ENCODE results near the gene TMCC3.

DNA sequence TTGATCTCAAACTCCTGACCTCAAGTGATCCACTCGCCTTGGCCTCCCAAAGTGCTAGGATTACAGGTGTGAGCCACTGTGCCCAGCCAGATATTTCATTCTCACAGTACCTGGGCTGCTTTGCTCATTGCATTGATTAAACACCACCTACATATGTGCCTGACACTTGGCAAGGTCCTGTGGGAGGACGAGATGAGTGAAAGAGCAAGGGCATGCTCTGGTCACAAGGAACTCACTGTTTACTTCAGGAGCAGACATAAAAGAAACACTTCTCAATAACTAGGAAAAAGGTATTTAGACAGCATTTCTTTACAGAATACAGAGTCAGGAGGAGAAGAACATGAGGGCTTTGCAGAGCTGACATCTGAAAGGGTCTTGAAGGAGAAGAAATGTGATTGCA, 91.7 kb downstream of the TMCC3 start:
- TF ChIP-seq TAF1 (IDR thresholded peaks at IDR 0.05; ENCODE audit: borderline replicate concordance, insufficient read depth, low read length) = no peak
- TF ChIP-seq, protein P1, sequence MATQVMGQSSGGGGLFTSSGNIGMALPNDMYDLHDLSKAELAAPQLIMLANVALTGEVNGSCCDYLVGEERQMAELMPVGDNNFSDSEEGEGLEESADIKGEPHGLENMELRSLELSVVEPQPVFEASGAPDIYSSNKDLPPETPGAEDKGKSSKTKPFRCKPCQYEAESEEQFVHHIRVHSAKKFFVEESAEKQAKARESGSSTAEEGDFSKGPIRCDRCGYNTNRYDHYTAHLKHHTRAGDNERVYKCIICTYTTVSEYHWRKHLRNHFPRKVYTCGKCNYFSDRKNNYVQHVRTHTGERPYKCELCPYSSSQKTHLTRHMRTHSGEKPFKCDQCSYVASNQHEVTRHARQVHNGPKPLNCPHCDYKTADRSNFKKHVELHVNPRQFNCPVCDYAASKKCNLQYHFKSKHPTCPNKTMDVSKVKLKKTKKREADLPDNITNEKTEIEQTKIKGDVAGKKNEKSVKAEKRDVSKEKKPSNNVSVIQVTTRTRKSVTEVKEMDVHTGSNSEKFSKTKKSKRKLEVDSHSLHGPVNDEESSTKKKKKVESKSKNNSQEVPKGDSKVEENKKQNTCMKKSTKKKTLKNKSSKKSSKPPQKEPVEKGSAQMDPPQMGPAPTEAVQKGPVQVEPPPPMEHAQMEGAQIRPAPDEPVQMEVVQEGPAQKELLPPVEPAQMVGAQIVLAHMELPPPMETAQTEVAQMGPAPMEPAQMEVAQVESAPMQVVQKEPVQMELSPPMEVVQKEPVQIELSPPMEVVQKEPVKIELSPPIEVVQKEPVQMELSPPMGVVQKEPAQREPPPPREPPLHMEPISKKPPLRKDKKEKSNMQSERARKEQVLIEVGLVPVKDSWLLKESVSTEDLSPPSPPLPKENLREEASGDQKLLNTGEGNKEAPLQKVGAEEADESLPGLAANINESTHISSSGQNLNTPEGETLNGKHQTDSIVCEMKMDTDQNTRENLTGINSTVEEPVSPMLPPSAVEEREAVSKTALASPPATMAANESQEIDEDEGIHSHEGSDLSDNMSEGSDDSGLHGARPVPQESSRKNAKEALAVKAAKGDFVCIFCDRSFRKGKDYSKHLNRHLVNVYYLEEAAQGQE (IDR thresholded peaks at IDR 0.05; ENCODE audit: insufficient read depth in 1 of 2, low read depth in 2 of 2, low read length in 2 of 2) = no peak
- TF ChIP-seq POLR2AphosphoS5 (IDR thresholded peaks at IDR 0.05; ENCODE audit: low read depth, low read length) = no peak
- TF ChIP-seq FOXP2 (optimal IDR thresholded peaks at IDR 0.05; ENCODE audit: borderline replicate concordance, extremely low read depth, extremely low read length, insufficient read depth) = no peak

Data from PFSK-1 (cell line).